ENCODE data around the gene MAPK12. TPM values are rescaled to one million over a fixed set of nuclear protein-coding genes. Genes with fewer than 3 reads are reported as not detected.

MAPK12 gene
- total and polyA plus RNA-seq, 2 of the 8 experiments (the other 6 are each of a cell fraction or from before 2014, with no cell fraction given), result 17.3 to 20.3 TPM

DNA sequence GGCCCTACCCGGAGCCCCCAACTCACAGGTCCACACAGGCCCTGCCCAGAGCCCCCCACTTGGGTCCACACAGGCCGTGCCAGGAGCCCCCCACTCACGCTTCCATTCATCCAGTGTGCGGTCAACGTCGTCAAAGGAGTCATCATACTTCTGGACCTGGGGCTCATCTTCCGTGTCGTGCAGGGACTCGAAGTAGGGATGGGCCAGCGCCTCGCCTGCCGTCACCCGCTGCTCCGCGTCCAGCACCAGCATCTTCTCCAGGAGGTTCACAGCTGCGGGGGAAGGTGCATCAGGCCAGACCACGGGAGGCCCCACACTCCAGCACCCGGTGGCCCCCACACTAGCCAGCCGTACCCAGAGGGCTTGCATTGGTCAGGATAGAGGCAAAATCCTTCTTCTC lies 6.4 kb downstream of the MAPK12 start:
- H4K91ac ChIP-seq (replicated peaks; ENCODE audit: insufficient read length, low read length), result no peak overlapping the region
- no peak overlapping the region for H3K4me3 ChIP-seq (ENCODE audit: extremely low read depth in 1 of 4, insufficient read depth in 2 of 4, low read depth in 3 of 4, low read length in 4 of 4)
- peaks cover 3 to 11% of the 10 kb centered on the region in 2 experiments for H4K20me1 ChIP-seq (replicated peaks in 1 of 2; ENCODE audit: control insufficient read depth in 1 of 2, insufficient read depth in 2 of 2, low read length in 2 of 2)
- no peak overlapping the region for H3K4me2 ChIP-seq (ENCODE audit: insufficient read depth in 1 of 2, low read depth in 2 of 2, low read length in 2 of 2)
- WGBS, 2 experiments (ENCODE audit: extremely low coverage in 1 of 2, insufficient coverage in 1 of 2, insufficient read length in 1 of 2, insufficient replicate concordance in 2 of 2, low coverage in 1 of 2, low lambda C conversion rate in 2 of 2, missing lambda C conversion rate in 1 of 2), result 88% methylated on average over 19 of the region's 19 CpGs; no CpG with 5 or more reads in 1 of the 2 experiments
- CTCF ChIA-PET (ENCODE audit: partially characterized antibody), result interaction anchor here (1.3 to 1.4 kb wide), 2 partner anchors 85 to 87 kb away, joined by 3 to 7 read pairs; no protein-coding TSS in a partner anchor
- no peak overlapping the region for H2BK15ac ChIP-seq (ENCODE audit: low read length)
- POLR2A ChIA-PET (ENCODE audit: partially characterized antibody), result interaction anchor here (0.7 kb wide), 1 partner anchor 18 kb away, joined by 3 read pairs; no protein-coding TSS in a partner anchor
- no peak for DNase-seq (ENCODE audit: low read depth in 1 of 2, low spot score in 2 of 2)
- no peak overlapping the region; the same call in 1 of the 2 replicates for H4K8ac ChIP-seq (ENCODE audit: extremely low read depth, insufficient read depth, low read length)
- H3K36me3 ChIP-seq (ENCODE audit: control insufficient read depth in 2 of 4, insufficient read depth in 4 of 4, low read length in 3 of 4), result no peaks in the 10 kb centered on the region
- H2BK20ac ChIP-seq (ENCODE audit: low read length), result no peak overlapping the region
- H3K9ac ChIP-seq (replicated peaks in 1 of 4; ENCODE audit: extremely low read depth in 1 of 4, low read depth in 3 of 4, low read length in 3 of 4), result no peak overlapping the region
- H3K79me1 ChIP-seq (ENCODE audit: low read depth, low read length), result no peaks in the 10 kb centered on the region
- H3K4me1 ChIP-seq (replicated peaks in 1 of 4; ENCODE audit: control insufficient read depth in 3 of 4, insufficient read depth in 4 of 4, low read length in 3 of 4), result peaks cover 0 to 5% (median 4%) of the 10 kb centered on the region in 4 experiments; a peak in 6 of 7 replicates
- no peaks in the 10 kb centered on the region for H3K79me2 ChIP-seq (ENCODE audit: control insufficient read depth in 1 of 2, insufficient read depth in 2 of 2, low read length in 2 of 2)
- no peak overlapping the region for H2AK5ac ChIP-seq (ENCODE audit: low read depth, low read length)
- H2BK120ac ChIP-seq (replicated peaks; ENCODE audit: low read depth, low read length), result no peak overlapping the region
- peaks cover 12% of the 10 kb centered on the region for H3K23me2 ChIP-seq (ENCODE audit: low read depth, low read length)
- no peak overlapping the region for H4K5ac ChIP-seq (ENCODE audit: insufficient read length, low read depth, low read length)
- no peak for TF ChIP-seq TEAD4 (IDR thresholded peaks at IDR 0.05; ENCODE audit: low read depth, low read length)
- H3K27me3 ChIP-seq (replicated peaks in 1 of 4; ENCODE audit: control insufficient read depth in 3 of 4, extremely low read depth in 1 of 4, insufficient read depth in 3 of 4, low read length in 3 of 4), result peaks cover 0 to 2% (median 1%) of the 10 kb centered on the region in 4 experiments; a peak in 3 of 7 replicates
- no peak for FAIRE-seq
- no peak overlapping the region for H2BK12ac ChIP-seq (ENCODE audit: low read depth, low read length)
- no peaks in the 10 kb centered on the region for H3K9me3 ChIP-seq (ENCODE audit: insufficient read depth in 2 of 2, low read depth in 1 of 2, low read length in 1 of 2)
- no peak overlapping the region for H3K23ac ChIP-seq (ENCODE audit: insufficient read length)
- H2BK5ac ChIP-seq (ENCODE audit: low read depth, low read length), result no peak overlapping the region
- H2AFZ ChIP-seq (ENCODE audit: low read length), result no peak overlapping the region
- H3K56ac ChIP-seq (replicated peaks; ENCODE audit: insufficient read length, low read depth, low read length), result no peak overlapping the region
- H3K27ac ChIP-seq (ENCODE audit: low read depth, low read length), result no peak overlapping the region
- no peak overlapping the region for H3K14ac ChIP-seq (ENCODE audit: insufficient read length)
- no peak overlapping the region for H3K18ac ChIP-seq (ENCODE audit: extremely low read depth, low read length)
- no peak overlapping the region for H3K4ac ChIP-seq (replicated peaks; ENCODE audit: insufficient read length, low read depth, low read length)

Measured in H1 (cell line).